ENCODE data around the gene EIPR1.

EIPR1 gene

GRCh38 chr2:3253913-3254441, 123.6 kb downstream of the EIPR1 start:
- ChIA-PET POLR2A (interaction anchor here (1.3 kb wide), 1 partner anchor 31 kb away, joined by 5 read pairs; no protein-coding TSS in a partner anchor), CTCF (interaction anchor here (1.0 to 1.8 kb wide), 4 partner anchors 9 to 37 kb away, joined by 3 to 5 read pairs (median 4); no protein-coding TSS in a partner anchor)
- DNase-seq (ENCODE audit: extremely low spot score): no peak

GRCh38 chr2:3251946-3252345, 125.7 kb downstream of the EIPR1 start:
- ChIA-PET CTCF (no interaction called here), POLR2A (no interaction called here)
- DNase-seq (ENCODE audit: extremely low spot score): no peak
- no peak for TF ChIP-seq CTCF (IDR thresholded peaks at IDR 0.05; ENCODE audit: control extremely low read depth, extremely low read depth, low read depth, missing control alignments)

More at GRCh38 chr2:3253913-3254441, 123.6 kb downstream of the EIPR1 start:
- TF ChIP-seq CTCF (IDR thresholded peaks at IDR 0.05; ENCODE audit: control extremely low read depth, extremely low read depth, low read depth, missing control alignments): no peak

- ChIA-PET POLR2A (no interaction called here), CTCF (interaction anchor here (1.1 to 1.4 kb wide), 2 partner anchors 13 to 334 kb away, joined by 3 read pairs; no protein-coding TSS in a partner anchor)
- TF ChIP-seq CTCF (IDR thresholded peaks at IDR 0.05; ENCODE audit: control extremely low read depth, extremely low read depth, low read depth, missing control alignments): no peak
- DNase-seq (ENCODE audit: extremely low spot score): no peak
These were observed 128.1 kb downstream of the EIPR1 start for GRCh38 chr2:3249476-3249962.

GRCh38 chr2:3248754-3249475, 128.7 kb downstream of the EIPR1 start:
- no peak for TF ChIP-seq CTCF (IDR thresholded peaks at IDR 0.05; ENCODE audit: control extremely low read depth, extremely low read depth, low read depth, missing control alignments)
- CTCF ChIA-PET: interaction anchor here (1.1 to 1.4 kb wide), 2 partner anchors 12 to 335 kb away, joined by 3 read pairs; no protein-coding TSS in a partner anchor
- POLR2A ChIA-PET: no interaction called here
- DNase-seq (ENCODE audit: extremely low spot score): no peak

GRCh38 chr2:3246928-3247714, 130.5 kb downstream of the EIPR1 start:
- no peak for DNase-seq (ENCODE audit: extremely low spot score)
- ChIA-PET POLR2A (no interaction called here), CTCF (interaction anchor here (1.1 kb wide), 1 partner anchor 56 kb away, joined by 3 read pairs; no protein-coding TSS in a partner anchor)
- no peak for TF ChIP-seq CTCF (IDR thresholded peaks at IDR 0.05; ENCODE audit: control extremely low read depth, extremely low read depth, low read depth, missing control alignments)

GRCh38 chr2:3246406-3246805, 131.2 kb downstream of the EIPR1 start:
- TF ChIP-seq CTCF (IDR thresholded peaks at IDR 0.05; ENCODE audit: control extremely low read depth, extremely low read depth, low read depth, missing control alignments): no peak
- CTCF ChIA-PET: no interaction called here
- POLR2A ChIA-PET: no interaction called here
- no peak for DNase-seq (ENCODE audit: extremely low spot score)
